GM19463 (cell line): ENCODE data around the gene REXO1.

Experiments
- ATAC-seq: cut with Tn5 transposase; IDR thresholded peaks from one replicate; pipeline ENCODE4 v1.9.1; 2021; ENCODE audit warnings: mild to moderate bottlenecking, moderate library complexity; ENCODE audit not compliant: unreplicated experiment

The REXO1 gene

DNA sequence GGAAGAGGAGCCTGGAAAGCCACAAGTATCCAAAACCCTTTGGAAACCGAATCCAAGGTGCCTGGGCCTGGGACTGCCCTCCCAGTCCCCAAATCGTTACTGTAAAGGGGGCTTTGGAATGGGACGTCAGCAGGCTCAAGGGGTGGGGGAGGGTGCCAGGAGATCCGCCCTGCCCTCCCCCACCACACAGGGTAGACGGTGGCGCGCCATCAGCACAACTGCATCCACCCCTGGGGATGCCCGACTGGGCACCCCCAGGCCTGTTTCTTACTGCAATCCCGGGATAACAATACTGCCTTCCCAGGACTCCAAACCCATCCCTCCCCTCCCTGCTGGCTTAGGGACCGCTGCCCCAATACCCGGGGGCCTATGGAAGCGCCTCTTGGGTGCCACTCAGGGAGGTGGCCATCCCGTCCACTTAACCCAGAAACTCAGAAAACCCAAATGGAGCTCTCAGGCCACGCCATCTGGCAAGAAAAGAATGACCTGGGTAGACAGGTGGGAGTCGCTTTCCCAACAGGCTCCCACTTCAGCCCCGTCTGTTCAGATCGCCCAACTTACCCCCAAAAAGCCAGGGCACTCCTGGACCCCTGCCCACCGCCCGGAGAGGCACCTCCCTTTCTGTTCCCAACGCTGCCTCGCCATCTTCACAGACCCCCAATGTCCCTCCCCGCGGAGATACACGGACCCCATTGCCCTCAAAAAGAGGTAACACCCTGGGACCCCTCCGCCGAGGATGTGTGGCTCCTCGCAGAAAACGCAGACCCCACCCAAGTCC lies 12.7 kb upstream of the REXO1 start:
- no peak for ATAC-seq

GRCh38 chr19:1860042-1860775 lies 11.9 kb upstream of the REXO1 start:
- ATAC-seq, result no peak

GRCh38 chr19:1859331-1859781 lies 11.1 kb upstream of the REXO1 start:
- ATAC-seq, result no peak

- no peak for ATAC-seq
Measured at GRCh38 chr19:1858412-1859081, 10.3 kb upstream of the REXO1 start.

GRCh38 chr19:1857648-1858326 lies 9.5 kb upstream of the REXO1 start:
- no peak for ATAC-seq

- ATAC-seq, result no peak
Measured at GRCh38 chr19:1856698-1857603, 8.7 kb upstream of the REXO1 start.

DNA sequence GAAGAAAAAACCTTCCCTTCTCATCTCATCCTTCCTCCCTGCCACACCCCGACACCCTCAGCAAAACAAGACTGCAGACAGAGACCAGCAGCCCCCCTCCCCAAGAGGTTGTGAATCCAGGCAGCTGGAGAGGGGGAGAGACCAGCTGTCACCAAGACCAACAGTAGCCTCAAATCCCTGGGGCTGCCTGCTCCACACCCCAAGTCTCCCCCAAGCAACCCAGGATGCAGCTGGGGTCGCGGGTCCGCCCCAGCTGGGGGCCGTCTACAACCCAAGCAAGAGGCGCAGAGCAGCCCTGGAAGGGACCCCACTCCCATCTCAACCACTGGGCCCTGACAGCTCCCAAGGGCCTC lies 8.0 kb upstream of the REXO1 start:
- ATAC-seq, result no peak

DNA sequence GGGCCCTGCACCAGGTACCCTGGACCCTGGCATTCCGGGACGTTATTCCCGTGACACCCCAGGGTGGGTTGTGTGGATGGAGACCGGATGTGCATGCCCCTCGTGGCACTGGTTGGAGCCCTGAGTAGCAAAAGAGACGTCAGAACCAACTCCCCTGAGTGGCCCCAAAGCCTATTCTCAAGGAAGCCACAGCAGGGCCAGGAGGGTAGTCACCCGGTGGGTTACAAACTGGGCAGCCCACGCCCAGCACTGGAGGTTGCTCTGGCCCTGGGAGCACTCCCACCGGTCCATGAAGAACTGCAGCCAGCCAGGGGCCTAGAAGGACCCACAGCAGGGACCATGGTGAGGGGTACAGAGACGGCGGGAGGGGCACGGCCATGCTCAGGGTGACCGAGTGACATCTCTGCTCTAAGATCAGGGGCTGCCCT lies 7.6 kb upstream of the REXO1 start:
- no peak for ATAC-seq

DNA sequence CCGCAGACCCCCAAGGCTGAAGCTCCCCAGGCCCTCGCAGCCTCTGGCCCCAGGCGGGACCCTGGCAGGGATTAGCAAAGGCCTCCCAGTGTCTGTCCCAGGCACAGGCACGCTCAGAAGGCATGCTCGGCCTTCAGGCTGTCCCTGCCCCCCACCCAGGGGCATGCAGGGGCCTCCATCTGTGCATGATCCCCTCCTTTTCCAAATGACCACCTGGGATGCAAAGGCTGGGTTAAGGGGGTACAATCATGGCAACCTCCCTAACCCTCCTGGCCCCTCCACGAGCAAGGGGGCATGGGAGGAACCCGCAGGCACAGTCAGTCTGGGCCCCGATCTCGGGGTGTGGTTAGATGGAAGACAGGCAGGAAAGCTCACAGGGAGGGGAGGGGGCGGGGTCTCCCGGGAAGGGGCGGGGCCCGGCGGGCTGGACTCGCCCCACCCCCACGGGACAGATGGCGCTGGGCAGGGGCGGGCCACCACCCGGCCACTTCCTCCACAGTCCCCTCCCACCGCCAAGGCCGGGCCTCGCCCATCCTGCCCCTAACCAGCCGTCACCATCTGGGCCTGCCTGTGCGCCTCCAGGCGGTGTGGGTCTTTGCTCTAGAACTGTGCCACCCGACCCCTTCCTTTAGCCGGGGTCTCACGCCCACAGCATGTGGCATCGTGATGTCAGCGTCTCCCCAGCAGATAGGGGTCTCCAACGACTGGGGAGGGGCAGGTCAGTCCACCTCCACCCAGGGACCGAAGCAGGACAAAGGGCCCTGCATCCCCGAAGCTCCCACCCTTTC lies 7.0 kb upstream of the REXO1 start:
- peak; percentile 50 for ATAC-seq

DNA sequence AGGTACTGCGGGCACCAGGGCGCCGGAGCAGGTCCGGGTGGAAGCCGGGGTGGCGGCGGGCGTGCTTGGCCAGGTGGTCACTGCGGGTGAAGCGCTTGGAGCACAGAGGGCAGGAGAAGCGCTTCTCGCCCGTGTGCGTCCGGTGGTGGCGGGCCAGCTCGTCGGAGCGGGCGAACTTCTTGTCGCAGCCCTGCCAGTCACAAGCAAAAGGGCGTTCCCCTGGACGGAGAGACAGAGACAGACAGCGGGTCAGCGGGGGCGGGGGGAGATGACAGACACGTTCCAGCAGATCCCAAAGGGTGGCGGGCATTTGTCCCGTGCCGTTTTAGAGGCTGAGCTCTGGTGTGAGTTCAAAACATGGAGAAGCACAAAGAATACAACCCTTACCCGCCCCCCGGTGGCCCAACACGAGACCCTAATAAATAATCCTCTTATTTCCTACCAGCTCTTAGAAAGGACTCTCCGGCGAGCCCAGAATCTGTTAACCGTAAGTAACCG lies 6.3 kb upstream of the REXO1 start:
- ATAC-seq, result no peak

- ATAC-seq, result no peak
Measured at GRCh38 chr19:1854039-1854541, 5.8 kb upstream of the REXO1 start.

DNA sequence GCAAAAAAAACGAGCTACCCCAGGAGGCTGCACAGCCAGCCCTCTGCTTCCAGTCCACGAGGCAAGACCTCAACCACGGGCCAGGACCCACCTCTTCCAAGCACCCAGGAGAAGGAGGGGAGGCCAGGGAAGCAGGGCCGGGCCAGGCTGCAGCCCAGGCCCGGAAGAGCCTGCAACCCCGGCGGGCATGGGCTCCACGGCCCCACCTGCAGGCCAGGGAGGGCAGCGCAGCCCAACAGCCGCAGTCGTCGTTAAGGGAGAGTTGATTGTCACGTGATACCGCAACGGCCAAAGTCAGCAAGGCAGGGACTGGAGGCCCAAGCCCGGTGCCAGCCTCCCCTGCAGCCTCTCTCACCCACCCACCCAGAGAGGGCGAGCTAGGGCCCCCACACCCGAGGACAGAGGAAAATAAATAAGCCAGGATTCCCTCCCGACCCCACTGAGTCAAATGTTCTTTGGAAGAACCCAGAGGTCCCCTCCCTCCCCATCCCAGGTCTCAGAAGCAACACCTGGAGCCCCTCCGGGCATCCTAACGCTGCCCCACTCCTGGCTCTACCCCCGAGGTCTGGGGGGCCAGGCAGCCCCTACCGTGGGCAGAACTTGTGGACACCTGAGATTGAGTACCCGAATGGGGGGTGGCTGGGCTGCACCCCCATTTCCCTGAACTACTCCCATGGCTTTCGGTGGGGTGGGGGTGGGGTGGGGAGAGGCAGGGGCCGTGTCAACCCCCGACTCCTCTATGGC lies 5.2 kb upstream of the REXO1 start:
- ATAC-seq, result no peak

DNA sequence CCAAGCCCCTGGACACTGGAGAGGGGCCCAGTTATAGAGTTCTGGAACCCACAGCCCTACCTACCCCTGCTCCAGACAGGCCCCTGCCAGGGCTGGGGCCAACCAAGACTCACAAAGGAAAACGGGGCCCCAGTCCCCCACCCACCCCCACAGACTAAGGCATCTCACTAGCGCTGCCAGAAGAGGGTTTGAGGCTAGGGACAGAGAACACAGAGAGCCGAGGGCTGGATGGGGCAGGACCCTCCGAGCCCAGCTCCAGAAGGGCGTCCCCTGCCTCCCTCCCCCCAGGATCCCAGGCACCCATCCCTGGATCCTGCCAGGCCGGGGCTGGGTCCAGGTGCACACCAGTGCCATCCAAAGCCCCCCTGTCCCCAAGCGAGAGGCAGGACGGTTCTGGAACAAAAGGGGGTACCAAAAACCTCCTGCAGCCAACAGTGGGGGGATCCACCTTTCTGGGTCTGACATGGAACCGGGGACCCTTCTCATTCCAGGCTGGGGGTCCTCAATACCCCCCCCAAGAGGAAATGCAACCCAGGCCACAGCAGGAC lies 4.4 kb upstream of the REXO1 start:
- no peak for ATAC-seq

DNA sequence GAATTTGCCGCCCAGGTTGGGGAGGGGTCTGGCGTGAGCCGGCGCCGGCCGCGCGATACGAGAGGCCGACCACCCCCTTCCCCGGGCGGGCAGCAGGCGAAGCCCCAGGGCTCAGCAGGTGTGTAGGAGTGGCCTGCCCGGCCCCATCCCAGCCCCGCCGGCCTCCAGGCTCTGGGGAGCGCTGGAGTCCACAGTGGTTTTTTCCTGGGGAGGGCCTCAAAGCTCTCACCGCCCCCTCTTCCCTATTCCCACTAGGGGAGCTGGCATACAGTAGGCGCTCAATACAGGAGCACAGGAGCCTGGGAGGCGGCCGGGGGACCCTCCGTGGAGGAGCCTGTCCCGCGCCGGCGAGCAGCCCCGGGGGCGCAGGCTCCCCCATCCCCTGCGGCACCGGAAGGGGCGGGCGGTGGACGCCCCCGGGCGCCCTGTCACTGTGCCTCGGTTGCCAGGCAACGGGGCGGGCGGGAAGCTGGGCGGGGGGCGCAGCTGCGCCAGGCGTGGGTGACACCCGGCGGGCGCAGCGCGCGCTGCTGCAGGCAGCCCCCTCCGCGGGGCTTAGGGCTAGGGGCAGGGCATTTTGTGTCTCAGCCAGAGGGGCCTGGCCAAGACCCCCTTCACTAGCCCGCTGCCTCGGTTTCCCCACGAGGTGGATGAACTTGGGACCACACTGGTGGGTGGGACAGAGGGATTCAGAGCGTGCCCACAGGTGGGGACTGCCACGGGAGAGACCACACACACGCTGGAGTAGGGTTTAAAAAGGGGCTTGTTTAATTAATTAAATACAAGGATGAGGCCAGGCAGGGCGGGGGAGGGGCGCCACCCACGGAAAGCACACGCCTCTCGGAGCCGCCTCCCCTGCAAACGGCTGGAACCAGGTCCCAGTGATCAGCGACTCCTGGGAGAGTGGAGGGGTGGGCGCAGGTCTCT lies 3.6 kb upstream of the REXO1 start:
- no peak for ATAC-seq

DNA sequence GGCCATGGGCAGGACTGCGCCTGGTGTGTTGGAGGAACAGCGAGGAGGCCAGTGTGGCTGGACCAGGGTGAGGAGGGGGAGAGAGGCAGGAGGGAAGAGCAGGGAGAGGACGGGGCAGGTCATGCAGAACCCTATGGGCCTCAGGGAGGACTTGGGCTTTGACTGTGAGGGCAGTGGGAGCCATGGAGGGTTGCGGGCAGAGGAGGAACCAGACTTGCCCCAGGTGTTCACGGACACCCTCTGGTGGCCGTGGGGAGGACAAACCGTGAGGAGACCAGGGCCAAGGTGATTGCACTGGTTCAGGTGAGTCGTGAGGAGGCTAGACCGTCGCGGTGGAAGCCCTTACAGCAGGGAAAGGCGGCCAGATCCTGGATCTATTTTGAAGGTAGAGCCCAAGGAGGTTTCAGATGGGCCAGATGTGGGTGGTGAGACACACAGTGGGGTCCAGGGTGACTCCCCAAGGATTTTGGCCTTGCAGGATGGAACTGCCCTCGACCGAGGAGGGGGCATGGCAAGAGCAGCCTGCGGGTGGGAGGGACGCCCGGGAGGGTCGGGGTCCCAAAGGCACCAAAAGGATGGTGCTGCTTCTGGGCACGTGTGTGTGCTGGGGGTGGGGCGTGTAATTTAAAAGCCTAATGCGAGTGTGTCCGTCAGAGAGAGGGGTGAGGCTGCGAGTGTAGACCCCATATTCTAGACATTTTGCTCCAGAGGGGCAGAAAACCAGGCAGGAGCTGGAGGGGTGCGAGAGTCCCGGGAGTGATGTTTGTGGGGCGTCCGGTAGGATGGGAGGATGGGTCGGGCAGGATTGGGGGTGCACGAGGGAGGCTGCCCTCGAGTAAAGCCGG lies 2.7 kb upstream of the REXO1 start:
- no peak for ATAC-seq

GRCh38 chr19:1849886-1850398 lies 1.7 kb upstream of the REXO1 start:
- no peak for ATAC-seq
